NT2/D1 (cell line): Measurements from ENCODE around the gene PGC.

Source experiments
- DNase-seq: peaks from one replicate; pipeline ENCODE4 v3.0.0-alpha.2; 2011; ENCODE audit warnings: low read depth, low spot score
- H3K27me3 ChIP-seq: 2 replicates; pipeline ENCODE4 v1.6.0; 2011; ENCODE audit warnings: mild to moderate bottlenecking; ENCODE audit not compliant: insufficient read length, insufficient read depth
- H3K36me3 ChIP-seq: 2 replicates; pipeline ENCODE4 v1.6.1; 2011; ENCODE audit warnings: mild to moderate bottlenecking, low read length, mixed read lengths; ENCODE audit not compliant: insufficient read depth, insufficient read length
- H3K4me1 ChIP-seq: 2 replicates; pipeline ENCODE4 v1.5.1; 2011; ENCODE audit not compliant: insufficient read depth, insufficient read length
- H3K4me3 ChIP-seq: 2 replicates; pipeline ENCODE4 v1.5.1; 2011; ENCODE audit warnings: low read depth; ENCODE audit not compliant: insufficient read length
- H3K9ac ChIP-seq: 2 replicates; pipeline ENCODE4 v1.6.0; 2011; ENCODE audit warnings: low read depth; ENCODE audit not compliant: insufficient read length
- H3K9me3 ChIP-seq: 2 replicates; pipeline ENCODE4 v1.5.1; 2011; ENCODE audit warnings: mild to moderate bottlenecking, low read length; ENCODE audit not compliant: insufficient read depth
- SUZ12 ChIP-seq: IDR thresholded peaks from 2 replicates; pipeline ENCODE4 v1.6.1; 2011; ENCODE audit not compliant: insufficient read length, insufficient read depth; ENCODE audit errors: extremely low read depth
- YY1 ChIP-seq: IDR thresholded peaks from 2 replicates; pipeline ENCODE4 v1.6.1; 2011; ENCODE audit not compliant: insufficient read length, insufficient read depth
- ZNF274 ChIP-seq: IDR thresholded peaks from 2 replicates; pipeline ENCODE4 v1.6.1; 2011; ENCODE audit warnings: mild to moderate bottlenecking, low read depth, low read length

The PGC gene

GRCh38 chr6:41707565-41708200 lies 39.5 kb downstream of the PGC start:
- H3K27me3 ChIP-seq, result no peaks in the 10 kb centered on the region
- no peak for DNase-seq
- H3K36me3 ChIP-seq, result no peaks in the 10 kb centered on the region
- no peaks in the 10 kb centered on the region for H3K9me3 ChIP-seq
- no peak for TF ChIP-seq ZNF274
- TF ChIP-seq YY1, result no peak
- TF ChIP-seq SUZ12, result no peak
- no peak overlapping the region for H3K4me3 ChIP-seq
- no peak overlapping the region for H3K9ac ChIP-seq
- H3K4me1 ChIP-seq, result peaks cover 18% of the 10 kb centered on the region

GRCh38 chr6:41706876-41707564 lies 40.2 kb downstream of the PGC start:
- no peak for DNase-seq
- no peaks in the 10 kb centered on the region for H3K36me3 ChIP-seq
- H3K9ac ChIP-seq, result no peak overlapping the region
- H3K27me3 ChIP-seq, result no peaks in the 10 kb centered on the region
- TF ChIP-seq SUZ12, result no peak
- TF ChIP-seq YY1, result no peak
- TF ChIP-seq ZNF274, result no peak
- H3K4me1 ChIP-seq, result peaks cover 18% of the 10 kb centered on the region
- H3K4me3 ChIP-seq, result no peak overlapping the region
- H3K9me3 ChIP-seq, result no peaks in the 10 kb centered on the region

GRCh38 chr6:41705996-41706835 lies 41.0 kb downstream of the PGC start:
- Histone ChIP-seq H3K4me3 (no peak overlapping the region), H3K36me3 (no peaks in the 10 kb centered on the region), H3K27me3 (no peaks in the 10 kb centered on the region), H3K9me3 (no peaks in the 10 kb centered on the region), H3K4me1 (peaks cover 23% of the 10 kb centered on the region), H3K9ac (no peak overlapping the region)
- peak; percentile 16 for DNase-seq
- TF ChIP-seq YY1 (no peak), ZNF274 (no peak)

GRCh38 chr6:41705311-41705995 lies 41.7 kb downstream of the PGC start:
- no peaks in the 10 kb centered on the region for H3K36me3 ChIP-seq
- TF ChIP-seq SUZ12 (no peak), ZNF274 (no peak), YY1 (no peak)
- peaks cover 30% of the 10 kb centered on the region for H3K4me1 ChIP-seq
- no peak for DNase-seq
- H3K9ac ChIP-seq, result no peak overlapping the region
- H3K9me3 ChIP-seq, result no peaks in the 10 kb centered on the region
- no peak overlapping the region for H3K4me3 ChIP-seq
- no peaks in the 10 kb centered on the region for H3K27me3 ChIP-seq

DNA sequence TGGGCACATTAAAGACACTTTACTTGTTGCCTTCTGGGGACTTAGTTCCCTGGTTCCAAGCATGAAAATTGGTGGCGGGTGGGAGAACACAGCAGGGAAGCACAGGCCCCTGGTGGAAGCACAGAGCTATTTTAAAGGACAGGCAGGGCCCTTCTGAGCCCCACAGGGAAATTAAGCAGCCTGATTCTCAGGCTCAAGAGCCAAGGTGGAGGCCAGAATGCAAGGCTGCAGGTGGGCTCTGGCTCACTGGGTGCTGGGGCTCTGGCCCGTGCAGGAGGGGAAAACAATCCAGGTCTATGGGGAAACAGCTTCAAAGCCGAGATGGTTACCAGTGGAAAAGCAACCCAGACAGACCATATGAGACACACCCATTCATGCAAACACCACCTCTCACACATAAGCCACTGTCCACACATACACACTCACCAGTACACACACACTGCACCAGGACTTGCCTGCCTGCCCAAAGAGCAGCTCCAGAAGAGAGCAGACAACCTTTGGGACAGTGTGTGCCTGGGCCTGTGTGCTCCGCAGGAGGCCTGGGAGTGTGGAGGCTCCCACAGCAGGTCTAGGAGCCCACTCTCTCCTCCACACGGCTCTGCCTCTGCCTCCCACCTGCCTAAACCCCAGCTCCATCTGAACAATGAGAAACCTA lies 42.4 kb downstream of the PGC start:
- no peak overlapping the region for H3K4me3 ChIP-seq
- H3K9ac ChIP-seq, result peak overlapping the region; percentile 8
- TF ChIP-seq ZNF274, result no peak
- no peak for TF ChIP-seq YY1
- no peak for TF ChIP-seq SUZ12
- no peaks in the 10 kb centered on the region for H3K36me3 ChIP-seq
- no peaks in the 10 kb centered on the region for H3K9me3 ChIP-seq
- H3K27me3 ChIP-seq, result no peaks in the 10 kb centered on the region
- H3K4me1 ChIP-seq, result peaks cover 32% of the 10 kb centered on the region
- no peak for DNase-seq

DNA sequence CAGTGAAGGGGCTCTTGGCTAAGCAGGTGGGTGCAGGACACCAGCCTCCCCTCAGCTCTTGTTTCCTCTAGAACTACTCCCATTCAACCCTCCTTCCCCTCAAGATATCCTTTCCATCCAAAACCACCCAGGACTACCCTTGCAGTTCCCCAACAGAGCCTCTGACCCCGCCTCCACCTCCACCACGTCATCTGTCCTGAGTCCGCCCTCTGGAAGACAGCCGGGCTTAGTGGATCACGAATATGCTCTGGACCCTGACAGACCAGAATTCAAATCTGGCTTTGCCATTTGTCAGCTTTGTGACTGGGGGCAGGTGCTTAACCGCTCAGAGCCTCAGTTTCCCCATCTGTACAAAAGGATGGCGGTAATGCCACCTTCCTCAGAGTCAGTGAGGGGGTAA lies 43.2 kb downstream of the PGC start:
- Histone ChIP-seq H3K4me3 (no peak overlapping the region), H3K27me3 (no peaks in the 10 kb centered on the region), H3K36me3 (no peaks in the 10 kb centered on the region), H3K9me3 (no peaks in the 10 kb centered on the region), H3K9ac (no peak overlapping the region), H3K4me1 (peaks cover 36% of the 10 kb centered on the region)
- TF ChIP-seq ZNF274, result no peak
- no peak for TF ChIP-seq SUZ12
- no peak for TF ChIP-seq YY1
- no peak for DNase-seq
